Measurements from ENCODE around the gene PNLIP.

Gene PNLIP

DNA sequence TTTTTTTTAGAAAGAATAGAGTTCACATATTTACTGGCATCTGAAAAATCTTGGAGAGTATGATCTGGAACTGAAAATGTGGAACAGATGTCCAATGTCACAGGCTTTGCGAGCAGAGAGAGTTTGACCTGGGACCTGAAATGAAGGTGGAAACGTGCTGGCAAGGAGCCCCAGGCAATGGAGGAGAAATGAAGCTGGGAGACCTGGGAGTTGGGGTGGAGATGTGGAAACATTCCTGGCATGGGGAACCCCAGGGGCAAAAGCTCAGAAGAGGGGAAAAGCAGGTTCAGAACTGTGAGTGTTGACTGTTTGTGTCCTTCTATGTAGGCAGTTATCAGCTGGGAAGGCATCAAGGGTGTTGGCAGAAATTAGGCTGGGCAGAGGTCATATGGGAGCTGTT lies 67.7 kb downstream of the PNLIP start:
- no peak for FAIRE-seq
- no peak for DNase-seq (ENCODE audit: low spot score)

DNA sequence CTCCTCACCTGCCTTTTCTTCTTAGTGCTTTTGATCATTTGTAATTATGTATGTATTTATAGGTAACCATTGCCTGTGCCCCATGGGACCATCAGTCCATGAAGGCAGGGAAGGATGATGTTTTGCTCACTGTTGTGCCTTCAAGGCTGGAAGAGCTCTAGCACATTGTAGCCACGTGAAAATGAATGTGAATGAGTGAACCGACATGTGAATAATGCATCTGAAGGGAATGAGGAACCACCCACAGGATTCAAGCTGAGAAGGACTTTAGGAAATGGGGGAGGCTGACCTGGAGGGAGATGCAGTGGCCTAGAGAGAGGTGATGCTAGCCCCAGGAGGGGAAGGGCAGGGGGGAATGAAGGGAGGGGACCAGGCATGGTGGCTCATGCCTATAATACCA lies 69.1 kb downstream of the PNLIP start:
- no peak for FAIRE-seq
- DNase-seq (ENCODE audit: low spot score) = no peak

DNA sequence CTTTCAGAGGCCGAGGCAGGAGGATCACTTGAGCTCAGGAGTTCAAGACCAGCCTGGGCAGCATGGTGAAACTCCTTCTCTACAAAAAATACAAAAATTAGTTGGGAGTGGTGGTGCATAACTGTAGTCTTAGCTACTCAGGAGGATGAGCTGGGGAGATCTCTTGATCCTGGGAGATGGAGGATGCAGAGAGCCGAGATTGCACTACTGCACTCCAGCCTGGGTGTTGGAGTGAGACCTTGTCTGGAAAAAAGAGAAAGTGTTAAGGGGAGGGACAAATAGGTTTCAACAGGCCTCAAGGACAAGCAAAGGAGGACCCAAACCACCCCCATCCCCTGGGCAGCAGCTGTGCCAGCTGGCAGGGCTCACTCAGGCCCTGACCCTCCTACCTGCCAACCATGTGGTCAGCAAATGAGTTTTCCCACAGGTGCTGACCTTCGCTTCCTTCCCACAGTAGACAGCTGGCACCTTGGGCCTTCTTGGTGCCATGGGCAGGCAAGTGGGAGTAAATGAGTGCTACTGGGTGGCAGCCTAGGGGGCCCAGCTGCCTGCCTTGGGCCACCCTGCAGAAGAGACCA lies 69.6 kb downstream of the PNLIP start:
- FAIRE-seq = no peak

More for the DNA sequence above, 69.6 kb downstream of the PNLIP start:
- DNase-seq (ENCODE audit: low spot score) = no peak
